ENCODE results near the gene PABPC3.
A peak's percentile ranks its signal among the peaks of the same experiment; 100 is the strongest.

PABPC3 gene

DNA sequence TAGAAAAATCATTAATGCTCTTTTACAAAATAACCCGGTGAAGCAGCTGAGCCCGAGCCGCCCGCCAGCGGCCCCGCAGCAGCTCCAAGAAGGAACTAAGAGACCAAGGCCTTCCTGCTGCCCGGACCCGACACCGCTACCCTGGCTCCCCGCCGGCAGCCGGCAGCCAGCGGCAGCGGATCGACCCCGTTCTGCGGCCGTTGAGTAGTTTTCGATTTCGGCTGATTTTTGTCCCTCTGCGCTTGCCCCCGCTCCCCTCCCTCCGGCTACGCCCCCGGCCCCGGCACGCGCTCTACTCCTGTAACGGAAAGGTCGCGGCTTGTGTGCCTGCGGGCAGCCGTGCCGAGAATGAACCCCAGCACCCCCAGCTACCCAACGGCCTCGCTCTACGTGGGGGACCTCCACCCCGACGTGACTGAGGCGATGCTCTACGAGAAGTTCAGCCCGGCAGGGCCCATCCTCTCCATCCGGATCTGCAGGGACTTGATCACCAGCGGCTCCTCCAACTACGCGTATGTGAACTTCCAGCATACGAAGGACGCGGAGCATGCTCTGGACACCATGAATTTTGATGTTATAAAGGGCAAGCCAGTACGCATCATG lies at the start of gene PABPC3:
Gene PABPC3 (plus strand): TSS at position 286 of the 603 bp plus-strand sequence. CDS start 63 bp downstream, at position 349.
- DNase-seq (ENCODE audit: low read depth in 2 of 2), result peak in 1 of 2 donors; percentile 10
- TF ChIP-seq, protein P1, sequence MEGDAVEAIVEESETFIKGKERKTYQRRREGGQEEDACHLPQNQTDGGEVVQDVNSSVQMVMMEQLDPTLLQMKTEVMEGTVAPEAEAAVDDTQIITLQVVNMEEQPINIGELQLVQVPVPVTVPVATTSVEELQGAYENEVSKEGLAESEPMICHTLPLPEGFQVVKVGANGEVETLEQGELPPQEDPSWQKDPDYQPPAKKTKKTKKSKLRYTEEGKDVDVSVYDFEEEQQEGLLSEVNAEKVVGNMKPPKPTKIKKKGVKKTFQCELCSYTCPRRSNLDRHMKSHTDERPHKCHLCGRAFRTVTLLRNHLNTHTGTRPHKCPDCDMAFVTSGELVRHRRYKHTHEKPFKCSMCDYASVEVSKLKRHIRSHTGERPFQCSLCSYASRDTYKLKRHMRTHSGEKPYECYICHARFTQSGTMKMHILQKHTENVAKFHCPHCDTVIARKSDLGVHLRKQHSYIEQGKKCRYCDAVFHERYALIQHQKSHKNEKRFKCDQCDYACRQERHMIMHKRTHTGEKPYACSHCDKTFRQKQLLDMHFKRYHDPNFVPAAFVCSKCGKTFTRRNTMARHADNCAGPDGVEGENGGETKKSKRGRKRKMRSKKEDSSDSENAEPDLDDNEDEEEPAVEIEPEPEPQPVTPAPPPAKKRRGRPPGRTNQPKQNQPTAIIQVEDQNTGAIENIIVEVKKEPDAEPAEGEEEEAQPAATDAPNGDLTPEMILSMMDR (IDR thresholded peaks at IDR 0.05; ENCODE audit: low read depth, low read length), result no peak
- peak within 1 kb of the TSS in 1 of 2 donors; percentile 29 for H3K4me3 ChIP-seq (replicated peaks in 1 of 2; ENCODE audit: low read depth in 2 of 2, low read length in 2 of 2)

DNA sequence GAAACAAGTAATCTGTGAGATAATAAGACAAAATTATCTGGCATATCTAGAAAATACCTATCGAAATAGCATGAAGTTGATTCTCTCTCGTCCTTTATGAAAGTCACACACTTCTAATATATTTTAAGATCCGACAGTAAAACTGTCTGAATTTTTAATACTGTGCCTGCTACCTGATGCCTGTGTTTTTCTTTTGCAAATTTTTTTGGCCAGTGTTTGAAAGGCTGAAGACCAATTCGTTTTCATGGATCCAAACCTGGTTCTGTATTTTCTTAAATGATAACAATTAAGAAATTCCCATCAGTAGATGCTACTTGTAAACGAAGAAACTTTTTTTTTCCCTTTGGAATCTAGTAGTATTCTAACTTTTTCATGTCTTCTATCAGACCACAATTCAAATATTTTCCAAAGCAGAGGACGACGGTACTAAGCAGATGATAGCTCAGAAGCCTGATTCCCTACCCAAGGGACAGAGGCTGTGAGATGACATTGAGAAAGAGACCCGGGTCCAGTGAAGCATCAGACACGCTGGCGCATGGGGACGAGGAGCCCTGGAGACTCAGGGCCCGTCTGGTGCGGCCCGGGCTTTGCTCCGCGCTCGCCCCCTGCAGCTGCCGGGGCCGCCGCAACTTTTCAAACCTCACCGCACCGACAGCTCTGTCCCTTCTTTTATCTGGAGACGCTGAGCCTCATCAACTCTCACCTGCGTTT lies 49.5 kb upstream of the PABPC3 start:
- DNase-seq (ENCODE audit: low read depth in 2 of 2), result no peak
- TF ChIP-seq, protein P1 (IDR thresholded peaks at IDR 0.05; ENCODE audit: low read depth, low read length), result no peak
- H3K4me3 ChIP-seq (replicated peaks in 1 of 2; ENCODE audit: low read depth in 2 of 2, low read length in 2 of 2), result peak overlapping the region in 1 of 2 donors; percentile 16

DNA sequence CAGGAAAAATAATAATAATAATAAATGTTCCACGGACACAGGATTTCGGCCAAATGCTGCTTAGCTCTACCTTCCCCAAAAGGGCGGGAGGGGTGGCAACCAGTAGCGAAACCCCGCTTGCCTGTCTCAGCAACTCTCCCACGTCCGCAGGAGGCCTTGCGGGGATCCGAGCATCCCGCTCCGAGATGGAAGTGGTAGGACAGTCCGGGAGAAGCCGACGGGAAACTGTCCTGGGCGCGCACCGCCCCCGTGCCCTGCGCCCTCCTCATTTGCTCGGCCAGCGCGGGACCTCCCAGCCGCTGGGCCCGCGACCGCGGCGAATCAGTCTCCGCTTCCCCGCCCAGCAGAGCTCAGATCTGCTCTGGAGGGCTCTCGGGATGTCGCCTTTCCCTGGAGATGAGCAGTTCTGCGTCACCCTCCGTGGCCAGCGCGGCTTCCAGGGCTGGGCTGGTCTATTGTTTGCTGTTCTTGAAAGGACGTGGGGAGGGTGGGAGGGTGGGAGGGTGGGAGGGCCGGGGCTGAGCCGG lies 48.9 kb upstream of the PABPC3 start:
- TF ChIP-seq, protein P1 (IDR thresholded peaks at IDR 0.05; ENCODE audit: low read depth, low read length), result no peak
- H3K4me3 ChIP-seq (replicated peaks in 1 of 2; ENCODE audit: low read depth in 2 of 2, low read length in 2 of 2), result peak overlapping the region; percentile 16 to 34
- peak in 1 of 2 donors; percentile 14 for DNase-seq (ENCODE audit: low read depth in 2 of 2)

DNA sequence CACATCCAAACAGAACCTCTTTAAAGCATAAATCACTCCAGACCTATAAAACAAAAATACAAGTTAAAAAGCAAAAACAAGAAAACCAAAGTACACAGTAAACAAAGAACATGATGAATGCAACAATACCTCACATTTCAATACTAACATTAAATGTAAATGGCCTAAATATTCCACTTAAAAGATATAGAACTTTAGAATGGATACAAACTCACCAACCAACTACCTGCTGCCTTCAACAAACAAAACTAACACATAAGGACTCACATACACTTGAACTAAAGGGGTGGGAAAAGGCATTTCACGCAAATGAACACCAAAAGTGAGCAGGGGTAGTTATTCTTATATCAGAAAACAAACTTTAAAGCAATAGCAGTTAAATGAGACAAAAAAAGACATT lies 44.9 kb upstream of the PABPC3 start:
- TF ChIP-seq, protein P1 (IDR thresholded peaks at IDR 0.05; ENCODE audit: low read depth, low read length), result no peak
- no peak for DNase-seq (ENCODE audit: low read depth in 2 of 2)

GRCh38 chr13:25059166-25059565 lies 36.8 kb upstream of the PABPC3 start:
- no peak overlapping the region for H3K4me3 ChIP-seq (replicated peaks in 1 of 2; ENCODE audit: low read depth in 2 of 2, low read length in 2 of 2)
- TF ChIP-seq, protein P1 (IDR thresholded peaks at IDR 0.05; ENCODE audit: low read depth, low read length), result no peak
- no peak for DNase-seq (ENCODE audit: low read depth in 2 of 2)

More for the DNA sequence above, 44.9 kb upstream of the PABPC3 start:
- no peak overlapping the region for H3K4me3 ChIP-seq (replicated peaks in 1 of 2; ENCODE audit: low read depth in 2 of 2, low read length in 2 of 2)

- no peak overlapping the region for H3K4me3 ChIP-seq (replicated peaks in 1 of 2; ENCODE audit: low read depth in 2 of 2, low read length in 2 of 2)
- TF ChIP-seq, protein P1 (IDR thresholded peaks at IDR 0.05; ENCODE audit: low read depth, low read length), result no peak
- no peak for DNase-seq (ENCODE audit: low read depth in 2 of 2)
These were observed 36.0 kb upstream of the PABPC3 start for GRCh38 chr13:25059958-25060357.

All from cardiac fibroblast (primary cell).